ENCODE measurements around the gene GPATCH1.

DNA sequence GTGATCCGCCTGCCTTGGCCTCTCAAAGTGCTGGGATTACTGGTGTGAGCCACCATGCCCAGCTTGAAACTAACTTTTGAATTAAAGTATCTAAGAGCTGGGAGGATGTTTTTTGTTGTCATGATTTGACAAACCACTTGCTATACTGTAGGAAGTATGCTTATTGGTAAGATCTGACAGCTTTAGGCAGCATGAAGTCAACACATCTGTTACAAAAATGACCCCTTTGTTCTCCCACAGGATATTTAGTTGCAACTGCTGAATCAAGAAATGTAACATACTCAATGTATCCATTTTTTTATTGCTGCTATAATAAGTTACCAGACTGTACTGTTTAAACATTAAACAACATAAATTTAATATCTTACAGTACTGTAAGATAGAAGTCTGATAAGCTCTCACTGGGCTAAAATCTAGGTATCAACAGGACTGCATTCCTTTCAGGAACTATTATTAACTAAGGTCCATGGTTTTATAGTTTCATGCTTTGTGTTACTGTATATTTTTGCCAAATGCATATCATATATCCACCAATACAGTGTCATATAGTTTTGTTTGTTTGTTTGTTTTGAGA is 90.3 kb downstream of the GPATCH1 start:
- TF ChIP-seq, protein P1, sequence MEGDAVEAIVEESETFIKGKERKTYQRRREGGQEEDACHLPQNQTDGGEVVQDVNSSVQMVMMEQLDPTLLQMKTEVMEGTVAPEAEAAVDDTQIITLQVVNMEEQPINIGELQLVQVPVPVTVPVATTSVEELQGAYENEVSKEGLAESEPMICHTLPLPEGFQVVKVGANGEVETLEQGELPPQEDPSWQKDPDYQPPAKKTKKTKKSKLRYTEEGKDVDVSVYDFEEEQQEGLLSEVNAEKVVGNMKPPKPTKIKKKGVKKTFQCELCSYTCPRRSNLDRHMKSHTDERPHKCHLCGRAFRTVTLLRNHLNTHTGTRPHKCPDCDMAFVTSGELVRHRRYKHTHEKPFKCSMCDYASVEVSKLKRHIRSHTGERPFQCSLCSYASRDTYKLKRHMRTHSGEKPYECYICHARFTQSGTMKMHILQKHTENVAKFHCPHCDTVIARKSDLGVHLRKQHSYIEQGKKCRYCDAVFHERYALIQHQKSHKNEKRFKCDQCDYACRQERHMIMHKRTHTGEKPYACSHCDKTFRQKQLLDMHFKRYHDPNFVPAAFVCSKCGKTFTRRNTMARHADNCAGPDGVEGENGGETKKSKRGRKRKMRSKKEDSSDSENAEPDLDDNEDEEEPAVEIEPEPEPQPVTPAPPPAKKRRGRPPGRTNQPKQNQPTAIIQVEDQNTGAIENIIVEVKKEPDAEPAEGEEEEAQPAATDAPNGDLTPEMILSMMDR (IDR thresholded peaks at IDR 0.05): no peak
- no peak for TF ChIP-seq POLR2AphosphoS5 (IDR thresholded peaks at IDR 0.05; ENCODE audit: insufficient read depth in 1 of 2, low read depth in 1 of 2)
